ENCODE results near the gene GIMAP2.

Gene GIMAP2

GRCh38 chr7:150719436-150719835 lies 33.9 kb downstream of the GIMAP2 start:
- no peak overlapping the region for H3K9ac ChIP-seq
- H3K36me3 ChIP-seq (ENCODE audit: control insufficient read depth, insufficient read depth, low read length): no peaks in the 10 kb centered on the region
- H3K79me2 ChIP-seq: no peaks in the 10 kb centered on the region
- no peak overlapping the region for H3K4me2 ChIP-seq (ENCODE audit: low read length)
- no peaks in the 10 kb centered on the region for H3K9me3 ChIP-seq (ENCODE audit: control insufficient read depth, low read length)
- no peak overlapping the region for H2AFZ ChIP-seq
- H3K4me3 ChIP-seq (ENCODE audit: low read depth, low read length): no peak overlapping the region
- TF ChIP-seq CTCF (IDR thresholded peaks at IDR 0.05): no peak
- H3K4me1 ChIP-seq: no peaks in the 10 kb centered on the region
- H3K27me3 ChIP-seq (ENCODE audit: control insufficient read depth, insufficient read depth, low read length): no peaks in the 10 kb centered on the region
- no peak overlapping the region for H3K27ac ChIP-seq

- TF ChIP-seq CTCF (IDR thresholded peaks at IDR 0.05): no peak
- no peak overlapping the region for H3K4me3 ChIP-seq (ENCODE audit: low read depth, low read length)
Measured at GRCh38 chr7:150719960-150720891, 34.7 kb downstream of the GIMAP2 start.

GRCh38 chr7:150721970-150722373 lies 36.5 kb downstream of the GIMAP2 start:
- Histone ChIP-seq H3K27me3 (ENCODE audit: control insufficient read depth, insufficient read depth, low read length) (no peaks in the 10 kb centered on the region), H3K79me2 (no peaks in the 10 kb centered on the region), H3K36me3 (ENCODE audit: control insufficient read depth, insufficient read depth, low read length) (no peaks in the 10 kb centered on the region), H3K27ac (peak overlapping the region; percentile 29), H2AFZ (no peak overlapping the region), H3K4me3 (ENCODE audit: low read depth, low read length) (no peak overlapping the region), H3K9ac (no peak overlapping the region), H3K9me3 (ENCODE audit: control insufficient read depth, low read length) (no peaks in the 10 kb centered on the region), H3K4me1 (no peaks in the 10 kb centered on the region), H3K4me2 (ENCODE audit: low read length) (no peak overlapping the region)
- TF ChIP-seq CTCF (IDR thresholded peaks at IDR 0.05): no peak

More at GRCh38 chr7:150719960-150720891, 34.7 kb downstream of the GIMAP2 start:
- Histone ChIP-seq H3K36me3 (ENCODE audit: control insufficient read depth, insufficient read depth, low read length) (no peaks in the 10 kb centered on the region), H3K79me2 (no peaks in the 10 kb centered on the region), H3K9me3 (ENCODE audit: control insufficient read depth, low read length) (no peaks in the 10 kb centered on the region), H2AFZ (no peak overlapping the region), H3K27ac (no peak overlapping the region), H3K4me2 (ENCODE audit: low read length) (no peak overlapping the region), H3K4me1 (no peaks in the 10 kb centered on the region), H3K27me3 (ENCODE audit: control insufficient read depth, insufficient read depth, low read length) (no peaks in the 10 kb centered on the region), H3K9ac (no peak overlapping the region)

GRCh38 chr7:150722431-150722931 lies 37.0 kb downstream of the GIMAP2 start:
- Histone ChIP-seq H3K4me2 (ENCODE audit: low read length) (no peak overlapping the region), H3K4me3 (ENCODE audit: low read depth, low read length) (no peak overlapping the region), H3K36me3 (ENCODE audit: control insufficient read depth, insufficient read depth, low read length) (no peaks in the 10 kb centered on the region), H3K9ac (no peak overlapping the region), H3K79me2 (no peaks in the 10 kb centered on the region), H3K27me3 (ENCODE audit: control insufficient read depth, insufficient read depth, low read length) (no peaks in the 10 kb centered on the region), H2AFZ (no peak overlapping the region), H3K27ac (peak overlapping the region; percentile 29), H3K9me3 (ENCODE audit: control insufficient read depth, low read length) (no peaks in the 10 kb centered on the region), H3K4me1 (no peaks in the 10 kb centered on the region)
- TF ChIP-seq CTCF (IDR thresholded peaks at IDR 0.05): no peak
